ENCODE results near the gene TNFSF18. TPM values are rescaled to one million over a fixed set of nuclear protein-coding genes. Genes with fewer than 3 reads are reported as not detected.
"Not testable (repeated sequence)": the region's sequence is repeated elsewhere in the genome, so short reads cannot be mapped to it uniquely, and the experiment has no call there.

TNFSF18 gene, protein sequence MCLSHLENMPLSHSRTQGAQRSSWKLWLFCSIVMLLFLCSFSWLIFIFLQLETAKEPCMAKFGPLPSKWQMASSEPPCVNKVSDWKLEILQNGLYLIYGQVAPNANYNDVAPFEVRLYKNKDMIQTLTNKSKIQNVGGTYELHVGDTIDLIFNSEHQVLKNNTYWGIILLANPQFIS
- under 1 TPM in 1 of 2 donors, not detected in 1; 0.10 TPM for total RNA-seq
- long read RNA-seq, donor 1, result 0 reads
- long read RNA-seq, donor 2, result 0 reads

DNA sequence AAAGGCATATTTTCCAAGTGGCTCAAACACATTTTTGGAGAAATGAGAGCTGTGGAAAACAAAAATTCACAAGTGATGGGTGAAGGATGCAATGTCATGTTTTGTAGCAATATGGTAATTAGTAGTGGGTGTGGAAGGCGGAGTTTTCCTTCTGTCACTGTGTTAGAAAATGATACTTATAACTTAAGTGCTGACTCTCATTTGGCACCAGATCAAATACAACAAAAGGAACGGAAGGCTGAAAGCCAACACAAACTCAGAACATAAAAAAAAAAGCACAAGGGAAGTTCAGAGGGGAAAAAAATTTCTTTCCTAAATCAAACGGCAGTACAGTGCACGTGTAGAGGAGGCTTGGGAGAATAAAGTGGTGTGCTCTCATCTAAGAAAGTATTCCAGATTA, at the start of gene TNFSF18:
Gene TNFSF18, minus strand, starts transcription at position 77 of the 400 bp plus-strand sequence. Its CDS starts 45 bp downstream, at position 32.
- no peak for DNase-seq (ENCODE audit: low spot score)
- intact Hi-C loops (cut with DNase I), result no loop called here

- DNase-seq (ENCODE audit: low spot score), result no peak
- intact Hi-C loops (cut with DNase I), result no loop called here
Measured at GRCh38 chr1:173099166-173099565, 48.4 kb upstream of the TNFSF18 start.

GRCh38 chr1:173098117-173098516, 47.4 kb upstream of the TNFSF18 start:
- intact Hi-C loops (cut with DNase I), result no loop called here
- no peak for DNase-seq (ENCODE audit: low spot score)

DNA sequence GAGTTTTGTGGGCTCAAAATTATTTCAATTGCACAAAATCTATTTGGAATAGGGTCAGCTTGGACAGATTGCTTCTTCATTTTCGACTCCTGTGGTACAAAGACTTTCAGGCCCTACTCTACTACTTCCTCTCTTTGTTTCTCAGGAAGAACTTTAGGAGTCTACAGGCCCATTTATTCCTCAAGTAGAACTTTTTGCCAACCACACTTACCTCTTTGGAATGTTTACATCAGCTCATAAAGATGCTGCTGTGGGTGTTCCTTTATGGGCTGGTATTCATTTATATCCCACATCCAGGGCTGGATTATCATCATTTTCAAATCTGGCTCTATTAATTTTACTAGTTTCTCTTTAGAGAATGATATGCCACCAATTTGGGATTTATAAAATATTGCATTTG, 46.3 kb upstream of the TNFSF18 start:
- no peak for DNase-seq (ENCODE audit: low spot score)
- intact Hi-C loops (cut with DNase I), result no loop called here

DNA sequence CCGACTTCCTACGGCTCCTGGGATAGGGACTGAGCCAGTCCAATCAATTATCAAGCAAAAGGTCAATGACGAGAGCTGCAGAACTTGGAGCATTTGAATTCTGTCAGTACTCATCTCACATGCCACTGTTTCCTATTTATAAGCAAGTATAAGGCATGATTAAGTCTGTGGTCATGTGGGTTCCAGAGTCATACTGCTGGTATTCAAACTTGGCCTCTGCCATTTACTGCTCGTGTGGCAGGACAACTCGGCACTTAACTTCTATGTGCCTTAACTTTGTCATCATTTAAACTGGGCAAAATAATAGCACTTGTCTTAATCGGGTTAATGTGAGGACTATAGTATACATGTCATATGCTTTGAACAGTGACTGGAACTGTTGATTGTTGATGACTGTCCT, 44.9 kb upstream of the TNFSF18 start:
- intact Hi-C loops (cut with DNase I), result no loop called here
- DNase-seq (ENCODE audit: low spot score), result no peak

- no peak for DNase-seq (ENCODE audit: low spot score)
- intact Hi-C loops (cut with DNase I), result no loop called here
Measured at GRCh38 chr1:173094541-173094940, 43.8 kb upstream of the TNFSF18 start.

DNA sequence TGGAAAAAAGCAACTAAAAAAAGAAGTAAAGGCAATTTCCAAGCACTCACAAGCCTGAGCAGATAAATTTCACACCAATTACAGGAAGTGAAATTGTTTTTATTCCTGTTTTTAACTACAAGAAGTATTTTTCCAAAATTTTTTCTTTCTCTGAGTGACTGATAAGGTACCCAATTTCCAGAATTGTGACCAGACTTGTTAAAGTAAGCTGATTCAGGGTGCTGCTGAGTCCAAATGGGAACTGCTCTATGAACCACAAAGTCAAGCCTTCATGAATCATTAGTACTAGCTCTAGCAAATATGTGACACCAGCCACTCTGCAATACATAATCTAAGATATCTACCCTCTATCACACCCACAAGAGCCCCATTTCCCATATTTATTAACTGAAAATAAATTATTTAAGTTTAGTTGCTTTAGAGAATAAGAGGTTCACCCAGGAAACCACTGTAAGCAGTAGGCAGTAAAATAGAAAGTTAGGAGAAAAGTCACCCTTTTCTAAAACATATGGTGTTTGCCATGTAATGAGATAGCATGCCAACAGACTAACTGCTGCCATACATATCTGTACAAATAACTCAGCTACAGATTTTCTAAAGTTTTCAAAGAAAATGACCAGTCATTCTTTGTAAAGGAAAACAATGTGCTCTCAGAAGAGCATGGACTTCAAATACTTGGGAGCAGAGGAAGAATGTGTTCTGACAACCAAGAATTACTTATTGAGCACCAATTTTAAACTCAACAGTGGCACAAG, 43.1 kb upstream of the TNFSF18 start:
- intact Hi-C loops (cut with DNase I), result no loop called here
- DNase-seq (ENCODE audit: low spot score), result no peak

DNA sequence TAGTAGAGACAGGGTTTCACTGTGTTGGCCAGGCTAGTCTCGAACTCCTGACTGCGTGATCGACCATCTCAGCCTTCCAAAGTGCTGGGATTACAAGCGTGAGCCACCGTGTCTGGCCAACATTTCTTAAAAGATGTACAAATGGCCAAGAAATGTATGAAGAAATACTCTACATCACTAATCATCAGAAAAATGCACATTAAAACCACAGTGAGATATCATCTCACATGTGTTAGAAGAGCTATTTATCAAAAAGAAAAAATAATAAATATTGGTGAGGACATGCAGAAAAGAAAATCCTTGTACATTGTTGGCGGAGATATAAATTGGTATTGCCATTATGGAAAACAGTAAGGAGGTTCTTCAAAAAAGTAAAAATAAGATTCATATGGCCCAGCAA, 33.6 kb upstream of the TNFSF18 start:
- intact Hi-C loops (cut with DNase I), result no loop called here
- no peak for DNase-seq (ENCODE audit: low spot score)

DNA sequence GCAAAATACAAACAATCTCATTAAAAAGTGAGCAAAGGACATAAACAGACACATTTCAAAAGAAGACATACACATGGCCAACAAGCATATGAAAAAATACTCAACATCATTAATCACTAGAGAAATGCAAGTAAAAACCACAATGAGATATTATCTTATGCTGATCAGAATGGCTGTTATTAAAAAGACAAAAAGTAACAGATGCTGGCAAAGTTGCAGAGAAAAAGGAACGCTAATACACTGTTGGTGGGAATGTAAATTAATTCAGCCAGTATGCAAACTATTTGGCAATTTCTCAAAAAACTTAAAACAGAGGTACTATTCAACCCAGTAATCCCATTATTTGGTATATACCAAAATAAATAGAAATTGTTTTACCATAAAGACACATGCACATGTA, 32.2 kb upstream of the TNFSF18 start:
- DNase-seq (ENCODE audit: low spot score), result no peak
- intact Hi-C loops (cut with DNase I), result no loop called here

DNA sequence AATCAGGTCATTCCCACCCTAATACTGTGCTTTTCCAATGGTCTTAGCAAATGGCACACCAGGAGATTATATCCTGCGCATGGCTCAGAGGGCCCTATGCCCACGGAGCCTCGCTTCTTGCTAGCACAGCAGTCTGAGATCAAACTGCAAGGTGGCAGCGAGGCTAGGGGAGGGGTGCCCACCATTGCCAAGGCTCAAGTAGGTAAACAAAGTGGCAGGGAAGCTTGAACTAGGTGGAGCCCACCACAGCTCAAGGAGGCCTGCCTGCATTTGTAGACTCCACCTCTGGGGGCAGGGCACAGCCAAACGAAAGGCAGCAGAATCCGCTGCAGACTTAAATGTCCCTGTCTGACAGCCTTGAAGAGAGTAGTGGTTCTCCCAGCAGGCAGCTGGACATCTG, 23.5 kb upstream of the TNFSF18 start:
- DNase-seq (ENCODE audit: low spot score); intact Hi-C loops (cut with DNase I): not testable (repeated sequence)

GRCh38 chr1:173064011-173064410, 13.3 kb upstream of the TNFSF18 start:
- DNase-seq (ENCODE audit: low spot score), result no peak
- intact Hi-C loops (cut with DNase I), result no loop called here

DNA sequence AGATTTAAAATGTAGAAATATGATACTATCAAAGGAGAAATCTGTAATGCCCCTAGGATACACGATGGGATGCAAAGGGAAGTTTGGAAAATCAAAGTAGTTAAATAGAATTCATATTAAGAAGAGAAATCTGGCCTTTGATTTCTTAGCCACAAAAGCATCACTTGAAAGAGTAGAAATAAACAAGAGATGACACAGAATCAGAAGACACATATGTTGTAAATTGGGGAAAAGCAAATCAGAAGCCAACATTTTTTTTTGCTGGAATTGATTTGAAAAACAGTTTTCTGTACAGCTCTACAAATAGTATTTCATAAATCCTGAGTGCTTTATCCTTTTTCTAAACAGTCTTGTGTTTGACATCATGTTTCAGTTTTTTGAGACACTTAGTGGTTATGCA, 12.4 kb upstream of the TNFSF18 start:
- DNase-seq (ENCODE audit: low spot score), result no peak
- intact Hi-C loops (cut with DNase I), result no loop called here

GRCh38 chr1:173062150-173062938, 11.6 kb upstream of the TNFSF18 start:
- intact Hi-C loops (cut with DNase I), result no loop called here
- DNase-seq (ENCODE audit: low spot score), result no peak

GRCh38 chr1:173058556-173058955, 7.8 kb upstream of the TNFSF18 start:
- no peak for DNase-seq (ENCODE audit: low spot score)
- intact Hi-C loops (cut with DNase I), result no loop called here

GRCh38 chr1:173057984-173058383, 7.2 kb upstream of the TNFSF18 start:
- DNase-seq (ENCODE audit: low spot score), result no peak
- intact Hi-C loops (cut with DNase I), result no loop called here

- no peak for DNase-seq (ENCODE audit: low spot score)
- intact Hi-C loops (cut with DNase I), result no loop called here
Measured at GRCh38 chr1:173056365-173056764, 5.6 kb upstream of the TNFSF18 start.

GRCh38 chr1:173052681-173053196, 2.0 kb upstream of the TNFSF18 start:
- intact Hi-C loops (cut with DNase I), result no loop called here
- DNase-seq (ENCODE audit: low spot score), result no peak

- no peak for DNase-seq (ENCODE audit: low spot score)
- intact Hi-C loops (cut with DNase I), result no loop called here
Measured at GRCh38 chr1:173049322-173049633, 1.5 kb downstream of the TNFSF18 start.

GRCh38 chr1:173048621-173049321, 2.0 kb downstream of the TNFSF18 start:
- DNase-seq (ENCODE audit: low spot score), result no peak
- intact Hi-C loops (cut with DNase I), result no loop called here

GRCh38 chr1:173044656-173045055, 6.1 kb downstream of the TNFSF18 start:
- intact Hi-C loops (cut with DNase I), result no loop called here
- DNase-seq (ENCODE audit: low spot score), result no peak
